ENCODE results near the gene SLC39A11. TPM values are rescaled to one million over a fixed set of nuclear protein-coding genes. Genes with fewer than 3 reads are reported as not detected.

Gene SLC39A11
- total RNA-seq, 1 donor from 2014 or later: 23.2 TPM

GRCh38 chr17:72883351-72883750 lies 209.1 kb downstream of the SLC39A11 start:
- Mint-ChIP-seq H3K27me3 (no peaks in the 10 kb centered on the region), H3K4me1 (ENCODE audit: unreplicated experiment) (no peaks in the 10 kb centered on the region), H3K27ac (no peak overlapping the region), H3K4me3 (no peak overlapping the region), H3K36me3 (peaks cover 7% of the 10 kb centered on the region), H3K9me3 (peaks cover 10% of the 10 kb centered on the region)
- no peak for DNase-seq (ENCODE audit: extremely low spot score, unreplicated experiment)
- no peak for TF ChIP-seq CTCF (conservative IDR thresholded peaks at IDR 0.05)

GRCh38 chr17:72882426-72882825 lies 210.1 kb downstream of the SLC39A11 start:
- H3K36me3 Mint-ChIP-seq: peaks cover 8% of the 10 kb centered on the region
- H3K27me3 Mint-ChIP-seq: no peaks in the 10 kb centered on the region
- peaks cover 10% of the 10 kb centered on the region for H3K9me3 Mint-ChIP-seq
- TF ChIP-seq CTCF (conservative IDR thresholded peaks at IDR 0.05): no peak
- no peaks in the 10 kb centered on the region for H3K4me1 Mint-ChIP-seq (ENCODE audit: unreplicated experiment)
- no peak overlapping the region for H3K27ac Mint-ChIP-seq
- DNase-seq (ENCODE audit: extremely low spot score, unreplicated experiment): no peak
- H3K4me3 Mint-ChIP-seq: no peak overlapping the region

- H3K4me1 Mint-ChIP-seq (ENCODE audit: unreplicated experiment): no peaks in the 10 kb centered on the region
- H3K27me3 Mint-ChIP-seq: no peaks in the 10 kb centered on the region
- H3K9me3 Mint-ChIP-seq: peaks cover 19% of the 10 kb centered on the region
- no peak for DNase-seq (ENCODE audit: extremely low spot score, unreplicated experiment)
- H3K36me3 Mint-ChIP-seq: peaks cover 8% of the 10 kb centered on the region
- TF ChIP-seq CTCF (conservative IDR thresholded peaks at IDR 0.05): no peak
- no peak overlapping the region for H3K27ac Mint-ChIP-seq
- H3K4me3 Mint-ChIP-seq: no peak overlapping the region
Observed at GRCh38 chr17:72879877-72880276, 212.6 kb downstream of the SLC39A11 start.

- Mint-ChIP-seq H3K9me3 (peaks cover 19% of the 10 kb centered on the region), H3K27me3 (no peaks in the 10 kb centered on the region), H3K4me1 (ENCODE audit: unreplicated experiment) (no peaks in the 10 kb centered on the region), H3K36me3 (peaks cover 8% of the 10 kb centered on the region), H3K4me3 (no peak overlapping the region), H3K27ac (no peak overlapping the region)
- no peak for DNase-seq (ENCODE audit: extremely low spot score, unreplicated experiment)
- TF ChIP-seq CTCF (conservative IDR thresholded peaks at IDR 0.05): no peak
Observed at GRCh38 chr17:72878975-72879660, 213.4 kb downstream of the SLC39A11 start.

- no peak for DNase-seq (ENCODE audit: extremely low spot score, unreplicated experiment)
- Mint-ChIP-seq H3K27ac (no peak overlapping the region), H3K36me3 (peaks cover 6% of the 10 kb centered on the region), H3K4me3 (no peak overlapping the region), H3K9me3 (peaks cover 19% of the 10 kb centered on the region), H3K27me3 (no peaks in the 10 kb centered on the region), H3K4me1 (ENCODE audit: unreplicated experiment) (no peaks in the 10 kb centered on the region)
- TF ChIP-seq CTCF (conservative IDR thresholded peaks at IDR 0.05): no peak
Observed at GRCh38 chr17:72877348-72877747, 215.1 kb downstream of the SLC39A11 start.

Measured in type B pancreatic cell (in vitro differentiated cells).